Testis (tissue), 2 donors: ENCODE results near the gene C9orf152.

Experiments
- CTCF ChIP-seq, 3 experiments: fragments of 450-650 bp in 2 of 3; fragments of 200-600 bp in 1 of 3; sonication (generic) in 1 of 3; IDR thresholded peaks; one replicate each; pipeline ENCODE4 v1.5.1; 2016 to 2019; ENCODE audit warnings: antibody characterized with exemption in 3 of 3, mild to moderate bottlenecking in 2 of 3, moderate library complexity in 1 of 3
- POLR2A ChIP-seq: fragments of 450-650 bp; IDR thresholded peaks from one replicate; pipeline ENCODE4 v1.6.1; 2017; ENCODE audit warnings: antibody characterized with exemption, mild to moderate bottlenecking, moderate library complexity

DNA sequence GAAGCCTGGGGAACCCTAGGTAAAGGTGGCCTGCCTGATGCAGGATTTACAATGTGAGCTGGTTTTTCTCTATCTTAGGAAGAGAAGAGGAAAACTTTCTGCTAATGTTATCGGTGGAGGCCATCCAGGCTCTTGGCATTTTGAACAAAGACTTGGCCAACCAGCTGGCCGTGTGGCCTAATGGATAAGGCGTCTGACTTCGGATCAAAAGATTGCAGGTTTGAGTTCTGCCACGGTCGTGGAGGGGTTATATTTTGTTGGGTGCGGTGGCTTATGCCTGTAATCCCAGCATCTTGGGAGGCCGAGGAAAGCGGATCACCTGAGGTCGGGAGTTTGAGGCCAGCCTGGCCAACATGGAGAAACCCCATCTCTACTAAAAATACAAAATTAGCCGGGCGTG, 9.6 kb downstream of the C9orf152 start:
- TF ChIP-seq CTCF (IDR thresholded peaks at IDR 0.05), result no peak
- no peak for TF ChIP-seq POLR2A
